Body of pancreas (tissue), 4 donors: Measurements from ENCODE around the gene ATP11A.

Experiments used
- POLR2A ChIP-seq, 3 donors: fragments of 450-650 bp; IDR thresholded peaks; one replicate each; pipeline ENCODE4 v1.6.1; 2016; ENCODE audit warnings: antibody characterized with exemption in 3 of 3, mild to moderate bottlenecking in 2 of 3
- TF ChIP-seq, protein P1 (sequence below), 7 experiments: fragments of 450-650 bp in 4 of 7; fragments of 200-600 bp in 3 of 7; sonication (generic) in 3 of 7; IDR thresholded peaks; one replicate each; pipeline ENCODE4 v1.5.1; 2016 to 2019; ENCODE audit warnings: antibody characterized with exemption in 7 of 7

DNA sequence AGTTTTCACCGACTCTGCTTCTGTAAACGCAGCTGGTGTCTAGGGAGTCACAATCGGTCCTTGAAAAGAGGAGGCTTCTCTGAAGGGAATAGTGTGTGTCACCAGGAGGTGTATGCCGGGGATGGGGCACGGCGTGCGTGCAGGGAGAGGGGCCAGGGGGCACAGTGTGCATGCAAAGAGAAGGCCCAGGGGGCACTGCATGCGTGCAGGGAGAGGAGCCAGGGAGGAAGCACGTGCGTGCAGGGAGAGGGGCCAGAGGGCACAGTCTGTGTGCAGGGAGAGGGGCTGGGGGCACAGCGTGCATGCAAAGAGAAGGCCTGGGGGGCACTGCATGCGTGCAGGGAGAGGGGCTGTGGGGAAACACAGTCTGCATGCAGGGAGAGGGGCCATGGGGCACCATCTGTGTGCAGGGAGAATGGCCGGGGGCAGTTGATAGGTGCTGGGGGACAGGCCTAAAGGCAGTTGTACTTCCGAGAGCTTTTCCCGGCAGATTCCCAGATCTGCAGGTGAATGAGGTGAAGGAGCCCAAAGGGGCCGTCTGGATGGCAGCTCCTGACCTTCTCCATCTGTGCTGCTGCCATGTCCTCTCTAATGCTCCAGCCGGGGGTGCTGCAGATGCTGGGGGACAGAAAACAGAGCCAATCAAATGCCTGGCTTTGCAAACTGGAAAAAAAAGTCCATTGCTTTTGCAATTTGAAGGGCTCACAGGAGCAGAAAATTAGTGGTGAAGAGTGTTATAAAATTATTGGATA, 36.4 kb downstream of the ATP11A start:
- TF ChIP-seq, protein P1, sequence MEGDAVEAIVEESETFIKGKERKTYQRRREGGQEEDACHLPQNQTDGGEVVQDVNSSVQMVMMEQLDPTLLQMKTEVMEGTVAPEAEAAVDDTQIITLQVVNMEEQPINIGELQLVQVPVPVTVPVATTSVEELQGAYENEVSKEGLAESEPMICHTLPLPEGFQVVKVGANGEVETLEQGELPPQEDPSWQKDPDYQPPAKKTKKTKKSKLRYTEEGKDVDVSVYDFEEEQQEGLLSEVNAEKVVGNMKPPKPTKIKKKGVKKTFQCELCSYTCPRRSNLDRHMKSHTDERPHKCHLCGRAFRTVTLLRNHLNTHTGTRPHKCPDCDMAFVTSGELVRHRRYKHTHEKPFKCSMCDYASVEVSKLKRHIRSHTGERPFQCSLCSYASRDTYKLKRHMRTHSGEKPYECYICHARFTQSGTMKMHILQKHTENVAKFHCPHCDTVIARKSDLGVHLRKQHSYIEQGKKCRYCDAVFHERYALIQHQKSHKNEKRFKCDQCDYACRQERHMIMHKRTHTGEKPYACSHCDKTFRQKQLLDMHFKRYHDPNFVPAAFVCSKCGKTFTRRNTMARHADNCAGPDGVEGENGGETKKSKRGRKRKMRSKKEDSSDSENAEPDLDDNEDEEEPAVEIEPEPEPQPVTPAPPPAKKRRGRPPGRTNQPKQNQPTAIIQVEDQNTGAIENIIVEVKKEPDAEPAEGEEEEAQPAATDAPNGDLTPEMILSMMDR (IDR thresholded peaks at IDR 0.05), result no peak
- TF ChIP-seq POLR2A (IDR thresholded peaks at IDR 0.05), result no peak
